Loucy (cell line): Measurements from ENCODE around the gene CEP83.

Source experiments
- H2AFZ ChIP-seq: fragments of 200-600 bp; sonication (generic); 2 replicates; pipeline ENCODE4 v1.6.0; 2016; ENCODE audit warnings: antibody characterized with exemption, mild to moderate bottlenecking, low read length, moderate library complexity
- H3F3A ChIP-seq: fragments of 200-600 bp; 2 replicates; pipeline ENCODE4 v1.6.0; 2016; ENCODE audit warnings: antibody characterized with exemption, low read depth, mild to moderate bottlenecking
- H3K27me3 ChIP-seq: fragments of 200-600 bp; sonication (generic); 2 replicates; pipeline ENCODE4 v1.6.1; 2014; ENCODE audit warnings: low read length, mild to moderate bottlenecking; ENCODE audit not compliant: insufficient read depth, poor library complexity, severe bottlenecking
- H3K36me3 ChIP-seq: fragments of 200-600 bp; sonication (generic); 2 replicates; pipeline ENCODE4 v1.6.1; 2016; ENCODE audit warnings: low read length; ENCODE audit not compliant: insufficient read depth
- H3K4me1 ChIP-seq: fragments of 200-600 bp; sonication (generic); 2 replicates; pipeline ENCODE4 v1.5.1; 2014; ENCODE audit warnings: low read length, mild to moderate bottlenecking; ENCODE audit not compliant: insufficient read depth, poor library complexity, severe bottlenecking
- H3K4me2 ChIP-seq: fragments of 200-600 bp; sonication (generic); 2 replicates; pipeline ENCODE4 v1.6.0; 2014; ENCODE audit warnings: antibody characterized with exemption, low read length, low read depth, mild to moderate bottlenecking; ENCODE audit not compliant: poor library complexity, severe bottlenecking
- H3K4me3 ChIP-seq: fragments of 200-600 bp; sonication (generic); 2 replicates; pipeline ENCODE4 v1.5.1; 2014; ENCODE audit warnings: low read length, mild to moderate bottlenecking, mixed read lengths; ENCODE audit not compliant: poor library complexity, severe bottlenecking
- H3K79me2 ChIP-seq: fragments of 200-600 bp; sonication (generic); 2 replicates; pipeline ENCODE4 v1.6.1; 2014; ENCODE audit warnings: low read length; ENCODE audit not compliant: insufficient read depth
- H3K9ac ChIP-seq: fragments of 200-600 bp; sonication (generic); 2 replicates; pipeline ENCODE4 v1.6.0; 2014; ENCODE audit warnings: mild to moderate bottlenecking, low read depth, low read length, moderate library complexity; ENCODE audit not compliant: poor library complexity, severe bottlenecking
- H3K9me2 ChIP-seq: fragments of 200-600 bp; sonication (generic); replicated peaks from 2 replicates; pipeline ENCODE4 v1.6.1; 2016; ENCODE audit warnings: low read depth, low read length, mixed read lengths
- H3K9me3 ChIP-seq: fragments of 200-600 bp; sonication (generic); 2 replicates; pipeline ENCODE4 v1.6.1; 2014; ENCODE audit warnings: mild to moderate bottlenecking, antibody characterized with exemption, low read length, low read depth; ENCODE audit not compliant: insufficient read depth
- H4K20me1 ChIP-seq: fragments of 200-600 bp; sonication (generic); 2 replicates; pipeline ENCODE4 v1.6.0; 2014; ENCODE audit warnings: antibody characterized with exemption, low read length, mild to moderate bottlenecking; ENCODE audit not compliant: insufficient read depth, poor library complexity, severe bottlenecking
- EZH2phosphoT487 ChIP-seq: fragments of 200-600 bp; IDR thresholded peaks from 2 replicates; pipeline ENCODE4 v1.6.1; 2018; ENCODE audit warnings: antibody characterized with exemption, mild to moderate bottlenecking, moderate library complexity, borderline replicate concordance
- TF ChIP-seq, protein P1 (sequence below): fragments of 200-600 bp; sonication (generic); conservative IDR thresholded peaks from 2 replicates; pipeline ENCODE4 v1.5.1; 2014; ENCODE audit warnings: mild to moderate bottlenecking, antibody characterized with exemption, low read length

Gene CEP83

GRCh38 chr12:94265966-94266745 is 193.5 kb downstream of the CEP83 start:
- H3K4me2 ChIP-seq = no peak overlapping the region
- no peaks in the 10 kb centered on the region for H3K9me3 ChIP-seq
- no peaks in the 10 kb centered on the region; the same call in 1 of the 2 replicates for H3K36me3 ChIP-seq
- H3K79me2 ChIP-seq = no peaks in the 10 kb centered on the region
- TF ChIP-seq, protein P1, sequence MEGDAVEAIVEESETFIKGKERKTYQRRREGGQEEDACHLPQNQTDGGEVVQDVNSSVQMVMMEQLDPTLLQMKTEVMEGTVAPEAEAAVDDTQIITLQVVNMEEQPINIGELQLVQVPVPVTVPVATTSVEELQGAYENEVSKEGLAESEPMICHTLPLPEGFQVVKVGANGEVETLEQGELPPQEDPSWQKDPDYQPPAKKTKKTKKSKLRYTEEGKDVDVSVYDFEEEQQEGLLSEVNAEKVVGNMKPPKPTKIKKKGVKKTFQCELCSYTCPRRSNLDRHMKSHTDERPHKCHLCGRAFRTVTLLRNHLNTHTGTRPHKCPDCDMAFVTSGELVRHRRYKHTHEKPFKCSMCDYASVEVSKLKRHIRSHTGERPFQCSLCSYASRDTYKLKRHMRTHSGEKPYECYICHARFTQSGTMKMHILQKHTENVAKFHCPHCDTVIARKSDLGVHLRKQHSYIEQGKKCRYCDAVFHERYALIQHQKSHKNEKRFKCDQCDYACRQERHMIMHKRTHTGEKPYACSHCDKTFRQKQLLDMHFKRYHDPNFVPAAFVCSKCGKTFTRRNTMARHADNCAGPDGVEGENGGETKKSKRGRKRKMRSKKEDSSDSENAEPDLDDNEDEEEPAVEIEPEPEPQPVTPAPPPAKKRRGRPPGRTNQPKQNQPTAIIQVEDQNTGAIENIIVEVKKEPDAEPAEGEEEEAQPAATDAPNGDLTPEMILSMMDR = no peak
- TF ChIP-seq EZH2phosphoT487 = no peak
- peaks cover 41% of the 10 kb centered on the region for H3K4me1 ChIP-seq
- H3K4me3 ChIP-seq = no peak overlapping the region
- H3F3A ChIP-seq = no peaks in the 10 kb centered on the region
- no peaks in the 10 kb centered on the region for H4K20me1 ChIP-seq
- H3K9me2 ChIP-seq = no peaks in the 10 kb centered on the region
- no peak overlapping the region for H2AFZ ChIP-seq
- no peak overlapping the region for H3K9ac ChIP-seq
- no peaks in the 10 kb centered on the region for H3K27me3 ChIP-seq

DNA sequence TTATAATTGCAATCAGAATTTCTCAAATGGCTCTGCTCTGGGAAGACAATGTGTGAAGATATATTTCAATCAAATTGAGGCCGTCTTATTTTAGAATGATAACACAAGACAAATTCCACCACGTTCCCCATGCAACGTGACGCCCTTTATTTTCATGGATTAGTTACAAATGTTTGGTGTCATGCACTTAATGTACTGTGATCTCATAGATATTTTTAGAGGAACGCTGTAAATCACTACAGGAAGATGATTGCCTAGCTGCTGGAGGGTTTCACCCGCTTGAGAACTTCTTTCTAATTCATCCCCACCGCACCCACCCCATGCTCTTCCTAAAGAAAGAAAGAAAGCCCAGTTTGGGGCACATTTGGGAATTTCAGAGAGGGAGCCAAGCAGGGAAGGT is 194.1 kb downstream of the CEP83 start:
- no peak overlapping the region for H3K4me3 ChIP-seq
- TF ChIP-seq, protein P1 = no peak
- no peak for TF ChIP-seq EZH2phosphoT487
- H3F3A ChIP-seq = no peaks in the 10 kb centered on the region
- H2AFZ ChIP-seq = no peak overlapping the region
- H3K9ac ChIP-seq = no peak overlapping the region
- H3K4me2 ChIP-seq = no peak overlapping the region
- H3K79me2 ChIP-seq = no peaks in the 10 kb centered on the region
- H3K4me1 ChIP-seq = peaks cover 39% of the 10 kb centered on the region
- no peaks in the 10 kb centered on the region for H3K9me2 ChIP-seq
- H3K9me3 ChIP-seq = no peaks in the 10 kb centered on the region
- H4K20me1 ChIP-seq = no peaks in the 10 kb centered on the region
- peaks cover 4% of the 10 kb centered on the region; the same call in 1 of the 2 replicates for H3K36me3 ChIP-seq
- no peaks in the 10 kb centered on the region for H3K27me3 ChIP-seq

- TF ChIP-seq, protein P1 = no peak
- TF ChIP-seq EZH2phosphoT487 = no peak
- H3K9ac ChIP-seq = no peak overlapping the region
- H3K27me3 ChIP-seq = no peaks in the 10 kb centered on the region
These were observed 194.8 kb downstream of the CEP83 start for GRCh38 chr12:94264736-94265485.

More at GRCh38 chr12:94264736-94265485, 194.8 kb downstream of the CEP83 start:
- Histone ChIP-seq H4K20me1 (no peaks in the 10 kb centered on the region), H3K9me3 (no peaks in the 10 kb centered on the region), H3K79me2 (no peaks in the 10 kb centered on the region), H3K36me3 (peaks cover 7% of the 10 kb centered on the region; the same call in 1 of the 2 replicates), H3K4me2 (no peak overlapping the region), H3K4me3 (no peak overlapping the region), H2AFZ (no peak overlapping the region), H3K9me2 (no peaks in the 10 kb centered on the region), H3K4me1 (peaks cover 33% of the 10 kb centered on the region), H3F3A (no peaks in the 10 kb centered on the region)
